A549 (cell line): Measurements from ENCODE around the gene TFEB. TPM values are rescaled to one million over a fixed set of nuclear protein-coding genes. Genes with fewer than 3 reads are reported as not detected.

Experiments
- ATAC-seq, 2 experiments: fragments of 200-7000 bp in 1 of 2; fragments of >200 bp in 1 of 2; cut with Nextera tagmentation in 1 of 2; cut with Tn5 transposase in 1 of 2; 3 replicates each; pipeline versions ENCODE4 v1.8.0 to v1.9.1; 2018 to 2020; ENCODE audit warnings: mild to moderate bottlenecking in 1 of 2, moderate library complexity in 1 of 2
- CTCF ChIA-PET: fragments of 300-600 bp; sonication (Branson Sonifier 250); formaldehyde crosslinking; extraction: SDS; loops from one replicate; lab custom pipeline; 2021; ENCODE audit warnings: antibody characterized with exemption, inconsistent platforms; lab: Yijun Ruan, JAX
- POLR2A ChIA-PET: fragments of 350-600 bp; formaldehyde crosslinking; extraction: SDS; loops from one replicate; lab custom pipeline; 2021; ENCODE audit warnings: antibody characterized with exemption, inconsistent platforms; lab: Yijun Ruan, JAX
- DNase-seq, 2 experiments: peaks; one replicate each; pipeline versions ENCODE4 v3.0.0 to v3.0.0-alpha.2; 2011 to 2016; ENCODE audit warnings: low read depth in 1 of 2, low spot score in 1 of 2
- FAIRE-seq: peaks from 2 replicates; lab custom pipeline; 2011; peaks lifted over from hg19 to GRCh38; lab: Jason Lieb, UNC
- H3K27ac ChIP-seq, 2 experiments: fragments of >200 bp; sonication (Bioruptor Twin); formaldehyde crosslinking; 3 replicates each; pipeline ENCODE4 v1.5.1; 2016 to 2017
- H3K4me1 ChIP-seq: fragments of >200 bp; sonication (Bioruptor Twin); formaldehyde crosslinking; 3 replicates; pipeline ENCODE4 v1.6.1; 2016
- H3K4me2 ChIP-seq: fragments of >200 bp; sonication (Bioruptor Twin); formaldehyde crosslinking; 3 replicates; pipeline ENCODE4 v1.6.1; 2016
- H3K4me3 ChIP-seq: fragments of >200 bp; sonication (Bioruptor Twin); formaldehyde crosslinking; 3 replicates; pipeline ENCODE4 v1.5.1; 2016
- H3K9me3 ChIP-seq: fragments of >200 bp; sonication (Bioruptor Twin); formaldehyde crosslinking; 3 replicates; pipeline ENCODE4 v1.6.1; 2016
- CHD2 ChIP-seq: fragments of 150-350 bp; IDR thresholded peaks from 2 replicates; pipeline ENCODE4 v1.6.1; 2014; ENCODE audit warnings: low read length; ENCODE audit not compliant: partially characterized antibody
- EHF ChIP-seq: fragments of 250-450 bp; sonication (Bioruptor Pico); IDR thresholded peaks from 2 replicates; pipeline ENCODE4 v1.5.0; 2020; ENCODE audit warnings: mild to moderate bottlenecking
- HOXA7 ChIP-seq: fragments of 250-450 bp; sonication (Bioruptor Pico); IDR thresholded peaks from 2 replicates; pipeline ENCODE4 v1.5.0; 2020; ENCODE audit warnings: mild to moderate bottlenecking, moderate library complexity
- HOXB13 ChIP-seq: fragments of 250-450 bp; sonication (Bioruptor Pico); IDR thresholded peaks from 2 replicates; pipeline ENCODE4 v1.5.0; 2020; ENCODE audit warnings: low read depth, mild to moderate bottlenecking, moderate library complexity
- JUN ChIP-seq, 2 experiments: fragments of >200 bp; sonication (Bioruptor Twin); formaldehyde crosslinking; IDR thresholded peaks; 2 replicates in 1 of 2; 3 replicates in 1 of 2; pipeline ENCODE4 v1.6.1; 2016 to 2017
- MAFK ChIP-seq: fragments of 450-650 bp; IDR thresholded peaks from 2 replicates; pipeline ENCODE4 v1.6.1; 2014; ENCODE audit not compliant: partially characterized antibody
- MAZ ChIP-seq: fragments of 150-350 bp; IDR thresholded peaks from 2 replicates; pipeline ENCODE4 v1.6.1; 2014; ENCODE audit warnings: antibody characterized with exemption, low read depth, low read length, borderline replicate concordance
- NR3C1 ChIP-seq: fragments of >200 bp; sonication (Bioruptor Twin); formaldehyde crosslinking; IDR thresholded peaks from 3 replicates; pipeline ENCODE4 v1.6.1; 2017
- PHF8 ChIP-seq: fragments of 200-600 bp; sonication (generic); IDR thresholded peaks from 2 replicates; pipeline ENCODE4 v1.6.1; 2016; ENCODE audit warnings: low read depth, mild to moderate bottlenecking, antibody characterized with exemption, moderate library complexity, borderline replicate concordance
- POLR2A ChIP-seq: IDR thresholded peaks from 2 replicates; pipeline ENCODE4 v1.6.1; 2012; ENCODE audit warnings: mild to moderate bottlenecking, low read length
- POLR2AphosphoS2 ChIP-seq: conservative IDR thresholded peaks from 2 replicates; pipeline ENCODE4 v1.6.1; 2012; ENCODE audit warnings: low read length, improper control_type of control experiment, inconsistent platforms
- RAD21 ChIP-seq, 2 experiments: fragments of >200 bp in 1 of 2; sonication (Bioruptor Twin) in 1 of 2; formaldehyde crosslinking in 1 of 2; IDR thresholded peaks in 1 of 2; conservative IDR thresholded peaks in 1 of 2; 2 replicates in 1 of 2; 3 replicates in 1 of 2; pipeline ENCODE4 v1.6.1; 2012 to 2018; ENCODE audit warnings: inconsistent platforms in 1 of 2
- RNF2 ChIP-seq: fragments of 200-600 bp; sonication (generic); IDR thresholded peaks from 2 replicates; pipeline ENCODE4 v1.6.1; 2016; ENCODE audit warnings: low read depth, mild to moderate bottlenecking, antibody characterized with exemption, moderate library complexity, borderline replicate concordance
- SREBF2 ChIP-seq: fragments of 450-650 bp; IDR thresholded peaks from 2 replicates; pipeline ENCODE4 v1.6.1; 2014; ENCODE audit warnings: mild to moderate bottlenecking, moderate library complexity
- WGBS: methylation state at CpG from one replicate; pipeline ENCODE4 v1.1.6; 2017; ENCODE audit errors: missing lambda C conversion rate; 5-methylcytosine and 5-hydroxymethylcytosine counted together
- polyA plus RNA-seq, 4 experiments: library from polyadenylated mRNA; depleted of rRNA in 3 of 4; stranded (reverse); fragments of >200 nt; fragmentation: RNase III in 1 of 4; extraction: RNeasy Plus Mini Kit Qiagen cat#74134 plus additional on column Dnase treatment in 1 of 4; gene quantifications; 2 replicates in 3 of 4; 3 replicates in 1 of 4; pipeline ENCODE4 v1.2.3, GENCODE V29; 2011 to 2017
- TF ChIP-seq, protein P1 (sequence below): fragments of >200 bp; sonication (Bioruptor Twin); formaldehyde crosslinking; IDR thresholded peaks from 2 replicates; pipeline ENCODE4 v1.6.1; 2016
- TF ChIP-seq, protein P2 (sequence below): IDR thresholded peaks from 2 replicates; pipeline ENCODE4 v1.6.1; 2012
- TF ChIP-seq, protein P3 (sequence below): IDR thresholded peaks from 2 replicates; pipeline ENCODE4 v1.6.1; 2012; ENCODE audit warnings: low read depth, borderline replicate concordance

The TFEB gene
- polyA plus RNA-seq, 2 of the 4 experiments (the other 2 are of a cell fraction), result 3.1 to 6.1 TPM

DNA sequence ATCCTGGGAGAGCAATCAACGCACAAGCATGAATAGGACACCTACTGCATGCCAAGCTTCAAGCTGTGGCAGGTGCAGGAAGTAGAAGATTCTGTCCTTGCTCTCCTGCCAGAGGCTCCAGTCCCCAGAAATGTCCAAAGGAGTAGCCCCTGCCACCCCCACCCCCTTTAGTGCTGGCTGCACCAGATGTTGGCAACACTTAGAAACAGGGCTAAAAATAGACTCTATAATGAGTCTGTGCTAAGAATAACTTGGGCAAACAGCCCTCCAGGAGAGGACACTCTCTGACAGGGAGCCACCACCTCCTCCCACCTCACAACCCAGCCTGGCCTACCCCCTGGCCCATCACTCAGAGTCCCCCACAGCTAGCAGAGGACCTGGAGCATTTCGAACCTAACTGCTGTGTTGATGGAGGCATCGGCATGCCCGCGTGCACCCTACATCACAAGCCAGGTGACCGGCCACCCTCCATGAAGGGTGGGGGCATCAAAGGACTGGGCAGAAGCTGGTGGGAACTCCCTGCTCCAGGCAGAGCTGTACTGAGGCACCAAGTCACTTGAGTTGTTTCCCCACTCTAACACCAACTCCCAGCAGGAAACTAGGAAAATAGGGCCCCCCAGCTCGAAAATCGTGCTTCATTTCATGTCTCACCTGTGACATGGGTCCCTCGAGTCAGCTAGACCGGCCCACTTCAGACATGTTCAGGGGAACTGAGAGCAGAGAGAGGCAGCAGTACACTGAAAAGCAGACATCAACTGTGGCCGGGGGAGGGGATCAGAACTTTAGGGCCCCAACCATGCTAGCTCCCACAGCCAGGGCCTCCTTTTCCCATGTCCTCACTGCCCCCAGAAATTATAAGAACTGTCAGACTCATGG is 18.7 kb downstream of the TFEB start:
- TF ChIP-seq EHF, result no peak
- no peak for TF ChIP-seq RAD21 (conservative IDR thresholded peaks at IDR 0.05 in 1 of 2, IDR thresholded peaks at IDR 0.05 in 1 of 2)
- no peak for TF ChIP-seq SREBF2
- Histone ChIP-seq H3K9me3 (no peaks in the 10 kb centered on the region), H3K4me1 (peaks cover 58% of the 10 kb centered on the region), H3K4me3 (no peak overlapping the region), H3K27ac (peak overlapping the region; percentile 26 to 98; a peak in 4 of 6 replicates), H3K4me2 (peak overlapping the region; percentile 30; the same call in 2 of the 3 replicates)
- POLR2A ChIA-PET, result no interaction called here
- no peak for ATAC-seq
- CTCF ChIA-PET, result interaction anchor here (0.8 to 8.0 kb wide), 7 partner anchors 12 to 349 kb away, joined by 3 to 54 read pairs (median 4); partner anchors contain the start of gene TFEB
- no peak for DNase-seq
- WGBS, result 91% methylated on average over 9 of the region's 11 CpGs
- no peak for FAIRE-seq

DNA sequence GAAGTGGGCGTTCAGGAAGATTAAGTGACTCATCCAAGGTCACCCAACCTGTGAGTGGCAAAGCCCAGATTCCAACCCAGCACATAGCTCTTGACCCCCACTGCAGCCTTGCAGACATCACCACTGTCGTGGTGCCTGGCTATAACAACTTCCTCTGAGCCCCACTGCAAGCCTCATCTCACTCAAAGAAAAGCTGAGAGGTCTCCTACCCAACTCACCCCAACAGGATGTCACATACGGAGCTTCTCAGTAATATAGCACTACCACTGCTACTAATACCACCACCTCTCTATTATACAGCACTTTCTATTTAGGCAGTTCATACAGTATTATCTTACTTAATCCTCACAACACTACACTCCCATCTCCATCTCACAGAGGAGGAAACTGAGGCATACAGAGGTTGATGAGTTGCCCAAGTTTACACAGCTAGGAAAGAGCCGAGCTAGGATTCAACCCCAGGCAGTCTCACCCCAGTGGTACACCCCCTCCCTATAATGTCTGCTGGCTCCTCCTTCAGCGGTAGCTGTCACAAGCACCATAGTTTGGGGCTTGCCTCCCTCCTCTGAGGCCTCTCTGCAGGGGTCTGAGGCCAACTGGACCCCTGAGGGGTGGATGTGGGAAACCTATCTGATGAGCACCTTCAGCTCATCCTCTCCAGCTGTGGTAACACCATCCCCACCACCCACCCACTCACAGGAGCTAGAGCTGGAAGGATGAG is 19.5 kb downstream of the TFEB start:
- no peak for ATAC-seq
- 71% methylated on average over 4 of the region's 5 CpGs for WGBS
- Histone ChIP-seq H3K27ac (peak overlapping the region; percentile 26 to 98; a peak in 4 of 6 replicates), H3K4me1 (peaks cover 66% of the 10 kb centered on the region), H3K4me2 (peak overlapping the region; percentile 30; the same call in 1 of the 3 replicates), H3K4me3 (no peak overlapping the region), H3K9me3 (no peaks in the 10 kb centered on the region)
- no peak for DNase-seq
- POLR2A ChIA-PET, result no interaction called here
- TF ChIP-seq PHF8, result no peak
- TF ChIP-seq NR3C1, result no peak
- no peak for TF ChIP-seq RNF2
- TF ChIP-seq POLR2AphosphoS2, result no peak
- no peak for TF ChIP-seq HOXB13
- TF ChIP-seq, protein P1, sequence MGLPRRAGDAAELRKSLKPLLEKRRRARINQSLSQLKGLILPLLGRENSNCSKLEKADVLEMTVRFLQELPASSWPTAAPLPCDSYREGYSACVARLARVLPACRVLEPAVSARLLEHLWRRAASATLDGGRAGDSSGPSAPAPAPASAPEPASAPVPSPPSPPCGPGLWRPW, result no peak
- TF ChIP-seq JUN (IDR thresholded peaks at IDR 0.05), result no peak
- no peak for TF ChIP-seq MAFK
- FAIRE-seq, result no peak
- CTCF ChIA-PET, result interaction anchor here (0.8 to 8.0 kb wide), 7 partner anchors 11 to 348 kb away, joined by 3 to 54 read pairs (median 4); partner anchors contain the start of gene TFEB

DNA sequence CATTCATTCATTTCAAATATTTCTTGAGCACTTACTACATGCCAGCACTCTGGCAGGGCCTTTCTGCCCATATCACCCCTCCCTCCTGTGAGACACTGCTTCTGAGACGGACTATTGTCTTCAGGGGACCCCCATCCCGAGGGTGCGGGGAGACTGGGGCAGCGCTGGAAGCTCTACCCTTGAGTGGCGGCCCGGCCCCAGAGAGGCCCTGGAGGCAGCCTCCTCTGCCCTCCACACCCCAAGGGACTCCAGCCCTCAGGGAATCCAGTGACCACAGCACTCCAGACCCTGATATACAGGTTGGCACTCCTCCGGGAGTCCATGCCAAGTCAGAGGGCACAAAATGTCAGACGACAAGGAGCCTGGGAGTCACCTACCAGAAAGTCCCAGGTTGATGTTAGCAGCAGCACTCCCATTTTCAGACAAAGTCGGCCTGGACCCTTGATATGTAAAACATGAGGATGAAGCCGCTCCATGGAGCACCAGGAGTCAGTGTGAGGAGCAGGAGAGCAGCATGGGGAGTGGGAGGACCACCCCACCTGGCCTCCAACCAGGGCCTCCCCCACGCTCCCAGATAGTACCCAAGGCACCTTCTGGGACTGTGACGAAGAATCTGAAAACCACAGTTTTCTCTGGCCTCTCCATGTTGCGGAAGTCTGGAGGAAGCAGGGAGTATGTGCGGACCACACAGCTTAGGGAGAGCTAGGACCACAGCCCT is 20.7 kb downstream of the TFEB start:
- peaks cover 66% of the 10 kb centered on the region for H3K4me1 ChIP-seq
- POLR2A ChIA-PET, result no interaction called here

More for the DNA sequence above, 20.7 kb downstream of the TFEB start:
- H3K4me3 ChIP-seq, result no peak overlapping the region
- peak overlapping the region; percentile 98 to 99 for H3K27ac ChIP-seq
- FAIRE-seq (no peak), ATAC-seq (no peak), DNase-seq (no peak)
- CTCF ChIA-PET, result interaction anchor here (1.3 to 8.0 kb wide), 3 partner anchors 11 to 112 kb away, joined by 4 to 54 read pairs (median 16); partner anchors contain the start of gene TFEB
- peak overlapping the region; percentile 81; the same call in 2 of the 3 replicates for H3K4me2 ChIP-seq
- no peaks in the 10 kb centered on the region for H3K9me3 ChIP-seq
- TF ChIP-seq, protein P2, sequence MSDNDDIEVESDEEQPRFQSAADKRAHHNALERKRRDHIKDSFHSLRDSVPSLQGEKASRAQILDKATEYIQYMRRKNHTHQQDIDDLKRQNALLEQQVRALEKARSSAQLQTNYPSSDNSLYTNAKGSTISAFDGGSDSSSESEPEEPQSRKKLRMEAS, result no peak
- no peak for TF ChIP-seq MAZ
- no peak for TF ChIP-seq POLR2A
- TF ChIP-seq HOXA7 (CRISPR knock-in tag), result no peak
- TF ChIP-seq CHD2, result no peak
- TF ChIP-seq MAFK, result no peak
- TF ChIP-seq, protein P3, sequence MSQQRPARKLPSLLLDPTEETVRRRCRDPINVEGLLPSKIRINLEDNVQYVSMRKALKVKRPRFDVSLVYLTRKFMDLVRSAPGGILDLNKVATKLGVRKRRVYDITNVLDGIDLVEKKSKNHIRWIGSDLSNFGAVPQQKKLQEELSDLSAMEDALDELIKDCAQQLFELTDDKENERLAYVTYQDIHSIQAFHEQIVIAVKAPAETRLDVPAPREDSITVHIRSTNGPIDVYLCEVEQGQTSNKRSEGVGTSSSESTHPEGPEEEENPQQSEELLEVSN, result no peak
- WGBS, result 89% methylated on average over 3 of the region's 14 CpGs
